Naive thymus-derived CD8-positive, alpha-beta T cell (primary cell): ENCODE data around the gene ZNF473. TPM values are rescaled to one million over a fixed set of nuclear protein-coding genes. Genes with fewer than 3 reads are reported as not detected.
"Not testable (repeated sequence)": the region's sequence is repeated elsewhere in the genome, so short reads cannot be mapped to it uniquely, and the experiment has no call there.

Source experiments
- ATAC-seq, 2 donors: fragments of 150-1000 bp; cut with Tn5 transposase in 1 of 2; sonication (Bioruptor Pico), chemical (Tn5 transposase) in 1 of 2; 1 replicate in 1 of 2; 2 replicates in 1 of 2; pipeline ENCODE4 v1.10.0; 2021; ENCODE audit warnings: mild to moderate bottlenecking in 2 of 2, moderate library complexity in 2 of 2
- POLR2A ChIA-PET: fragments of 350-600 bp; sonication (Branson Sonifier 250); formaldehyde crosslinking; loops from one replicate; lab custom pipeline; 2021; ENCODE audit warnings: antibody characterized with exemption; lab: Charles Lee
- DNase-seq, 10 donors: peaks; one replicate each; pipeline versions ENCODE4 v3.0.0 to v3.0.0-alpha.2; 2020 to 2022
- H3K27ac Mint-ChIP-seq, 10 donors: one replicate each; pipeline ENCODE4 v1.8.0; 2020 to 2022; ENCODE audit warnings: mild to moderate bottlenecking in 10 of 10, mixed read lengths in 10 of 10, moderate library complexity in 4 of 10, inconsistent platforms in 1 of 10
- H3K27me3 Mint-ChIP-seq, 5 donors: one replicate each; pipeline ENCODE4 v1.8.0; 2021 to 2022; ENCODE audit warnings: mixed read lengths in 5 of 5
- H3K36me3 Mint-ChIP-seq, 3 donors: one replicate each; pipeline ENCODE4 v1.8.0; 2020 to 2022; ENCODE audit warnings: mixed read lengths in 3 of 3, mild to moderate bottlenecking in 2 of 3, inconsistent platforms in 1 of 3
- H3K4me1 Mint-ChIP-seq, 4 donors: one replicate each; pipeline ENCODE4 v1.8.0; 2021 to 2022; ENCODE audit warnings: mixed read lengths in 4 of 4
- H3K4me3 Mint-ChIP-seq, 10 donors: one replicate each; pipeline ENCODE4 v1.8.0; 2020 to 2022; ENCODE audit warnings: mild to moderate bottlenecking in 10 of 10, mixed read lengths in 10 of 10, moderate library complexity in 6 of 10, inconsistent platforms in 1 of 10
- H3K9me3 Mint-ChIP-seq, 9 donors: one replicate each; pipeline ENCODE4 v1.8.0; 2020 to 2022; ENCODE audit warnings: mixed read lengths in 9 of 9, mild to moderate bottlenecking in 3 of 9, inconsistent platforms in 1 of 9, moderate library complexity in 1 of 9
- polyA plus RNA-seq, 3 donors: library from polyadenylated mRNA; unstranded; fragments of 300-500 nt; fragmentation: Illumina TruSeq; gene quantifications; one replicate each; pipeline ENCODE4 v1.2.3, GENCODE V29; 2021
- total RNA-seq, 8 experiments: library from RNA in 2 of 8; stranded (reverse) in 2 of 8; gene quantifications; one replicate each; pipeline ENCODE4 v1.2.3 and lab custom pipeline; 2021 to 2026

Gene ZNF473
- total and polyA plus RNA-seq, 5 experiments from 2014 or later: 3.6 to 11.1 (median 7.0) TPM

DNA sequence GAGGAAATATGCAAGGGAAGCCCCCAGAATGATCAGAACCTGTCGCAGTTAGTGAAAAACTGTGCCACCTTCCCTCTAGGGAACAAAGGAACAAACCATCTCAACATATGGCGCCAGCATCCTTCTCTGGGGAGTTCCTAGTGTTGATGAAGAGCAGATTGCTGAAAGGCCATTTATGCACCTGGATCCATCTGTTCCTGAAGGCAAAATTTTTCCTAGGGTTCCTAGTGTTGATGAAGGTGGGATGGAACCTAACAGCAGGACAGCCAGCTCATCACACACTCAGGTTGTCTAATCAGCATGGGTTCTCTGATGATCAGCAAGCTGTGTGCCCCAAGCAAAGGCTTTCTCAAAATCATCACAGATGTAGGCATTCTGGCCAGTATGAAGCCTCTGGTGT is 32.6 kb downstream of the ZNF473 start:
- peaks cover 0 to 12% (median 4%) of the 10 kb centered on the region in 5 donors for H3K27me3 Mint-ChIP-seq
- ATAC-seq (no peak), DNase-seq (no peak)
- no peak overlapping the region for H3K4me3 Mint-ChIP-seq
- POLR2A ChIA-PET: no interaction called here
- H3K36me3 Mint-ChIP-seq: peaks cover 0 to 16% (median 2%) of the 10 kb centered on the region in 3 donors
- H3K27ac Mint-ChIP-seq: no peak overlapping the region
- no peaks in the 10 kb centered on the region for H3K4me1 Mint-ChIP-seq
- peaks cover 0 to 38% (median 8%) of the 10 kb centered on the region in 9 donors for H3K9me3 Mint-ChIP-seq

GRCh38 chr19:50059045-50059444 is 33.2 kb downstream of the ZNF473 start:
- ATAC-seq: no peak
- Mint-ChIP-seq H3K9me3 (peaks cover 0 to 37% (median 8%) of the 10 kb centered on the region in 9 donors), H3K4me3 (no peak overlapping the region), H3K27ac (no peak overlapping the region), H3K27me3 (peaks cover 0 to 12% (median 4%) of the 10 kb centered on the region in 5 donors), H3K36me3 (peaks cover 0 to 16% (median 2%) of the 10 kb centered on the region in 3 donors), H3K4me1 (no peaks in the 10 kb centered on the region)
- POLR2A ChIA-PET: no interaction called here
- DNase-seq: no peak

DNA sequence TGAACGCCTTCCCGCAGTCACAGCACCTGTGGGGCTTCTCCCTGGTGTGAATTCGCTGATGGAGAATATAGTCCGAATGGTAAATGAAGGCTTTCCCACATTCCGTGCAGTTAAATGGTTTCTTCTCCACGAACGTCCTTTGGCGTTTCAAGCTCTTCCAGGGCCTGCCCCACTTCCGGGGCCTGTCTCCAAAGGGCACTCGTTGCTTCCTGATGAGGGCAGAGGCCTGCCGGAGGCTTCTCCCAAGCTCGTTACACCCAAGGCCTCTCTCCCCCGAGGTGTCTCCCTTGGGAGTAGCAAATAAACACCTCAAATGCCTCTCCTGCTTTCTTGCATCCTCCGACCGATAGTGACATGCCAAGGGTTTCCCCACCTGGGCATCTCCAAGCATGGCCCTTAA is 34.3 kb downstream of the ZNF473 start:
- no peak for DNase-seq
- Mint-ChIP-seq H3K27ac (peak overlapping the region in 1 of 10 donors; percentile 29), H3K9me3 (peaks cover 0 to 35% (median 8%) of the 10 kb centered on the region in 9 donors), H3K27me3 (peaks cover 3 to 12% (median 6%) of the 10 kb centered on the region in 5 donors), H3K36me3 (peaks cover 0 to 16% (median 2%) of the 10 kb centered on the region in 3 donors), H3K4me3 (no peak overlapping the region), H3K4me1 (no peaks in the 10 kb centered on the region)
- ATAC-seq: no peak
- POLR2A ChIA-PET: no interaction called here

DNA sequence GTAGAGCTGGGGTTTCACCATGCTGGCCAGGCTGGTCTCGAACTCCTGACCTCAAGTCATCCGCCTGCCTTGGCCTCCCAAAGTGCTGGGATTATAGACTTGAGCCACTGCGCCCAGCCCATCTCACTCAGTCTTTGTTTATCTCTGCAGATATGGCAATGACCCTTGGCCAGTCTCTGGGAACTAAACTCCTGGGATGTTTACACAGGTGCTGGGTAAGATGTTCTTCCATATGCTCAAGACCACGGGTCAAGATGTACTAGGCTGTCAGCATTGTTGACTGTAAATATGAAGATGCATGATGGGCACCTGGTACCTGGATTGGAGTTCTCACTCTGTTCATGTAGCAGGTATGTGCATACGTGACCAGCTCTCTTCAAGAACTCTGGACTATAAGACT is 35.8 kb downstream of the ZNF473 start:
- no peaks in the 10 kb centered on the region for H3K4me1 Mint-ChIP-seq
- no peak for DNase-seq
- H3K36me3 Mint-ChIP-seq: peaks cover 0 to 16% (median 2%) of the 10 kb centered on the region in 3 donors
- H3K27me3 Mint-ChIP-seq: peaks cover 3 to 17% (median 15%) of the 10 kb centered on the region in 5 donors
- no peak overlapping the region for H3K4me3 Mint-ChIP-seq
- POLR2A ChIA-PET: no interaction called here
- no peak for ATAC-seq
- no peak overlapping the region for H3K27ac Mint-ChIP-seq
- H3K9me3 Mint-ChIP-seq: peaks cover 0 to 35% (median 8%) of the 10 kb centered on the region in 9 donors

DNA sequence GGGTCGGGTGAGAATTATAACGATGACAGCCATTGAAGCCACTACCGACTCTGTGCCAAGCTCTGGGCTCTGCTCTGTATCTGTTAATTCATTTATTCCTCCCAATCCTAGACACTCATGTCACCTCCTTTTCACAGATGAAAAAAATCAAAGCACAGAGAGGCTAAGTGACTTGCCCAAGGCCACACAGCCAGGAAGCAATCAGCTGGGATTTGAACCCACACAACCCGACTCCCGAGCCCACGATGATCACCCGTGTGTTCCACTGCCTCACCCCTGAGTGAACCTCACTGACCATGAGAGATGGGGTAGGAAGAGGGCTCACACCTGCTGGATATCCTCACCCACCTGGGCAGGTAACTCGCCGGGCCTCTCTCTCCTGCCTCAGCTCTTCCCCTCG is 40.1 kb downstream of the ZNF473 start:
- ATAC-seq: no peak
- Mint-ChIP-seq H3K27ac (no peak overlapping the region), H3K4me1 (no peaks in the 10 kb centered on the region), H3K4me3 (no peak overlapping the region), H3K27me3 (peaks cover 4 to 22% (median 13%) of the 10 kb centered on the region in 5 donors), H3K36me3 (peaks cover 0 to 2% (median 0%) of the 10 kb centered on the region in 3 donors), H3K9me3 (peaks cover 0 to 4% (median 0%) of the 10 kb centered on the region in 9 donors)
- DNase-seq: no peak
- POLR2A ChIA-PET: no interaction called here

DNA sequence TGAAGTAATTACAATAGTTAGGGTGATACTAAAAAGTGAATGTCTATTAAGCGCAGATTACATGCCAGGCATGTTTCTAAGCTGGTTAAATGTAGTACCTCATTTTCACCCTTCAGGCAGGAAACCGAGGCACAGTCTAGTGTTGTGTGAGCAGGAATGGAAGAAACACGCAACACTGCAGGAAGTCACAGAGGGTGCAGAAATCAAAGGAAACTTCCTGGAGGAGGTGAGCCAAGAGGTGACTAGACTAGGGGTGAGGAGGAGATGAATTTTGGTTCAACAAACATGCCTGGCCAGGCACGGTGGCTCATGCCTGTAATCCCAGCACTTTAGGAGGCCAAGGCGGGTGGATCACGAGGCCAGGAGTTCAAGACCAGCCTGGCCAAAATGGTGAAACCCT is 41.8 kb downstream of the ZNF473 start:
- ATAC-seq: no peak
- no peak overlapping the region for H3K4me3 Mint-ChIP-seq
- no peak overlapping the region for H3K27ac Mint-ChIP-seq
- H3K4me1 Mint-ChIP-seq: no peaks in the 10 kb centered on the region
- H3K9me3 Mint-ChIP-seq: no peaks in the 10 kb centered on the region
- no peaks in the 10 kb centered on the region for H3K36me3 Mint-ChIP-seq
- POLR2A ChIA-PET: no interaction called here
- H3K27me3 Mint-ChIP-seq: peaks cover 2 to 17% (median 15%) of the 10 kb centered on the region in 5 donors
- DNase-seq: no peak

- peaks cover 2 to 17% (median 15%) of the 10 kb centered on the region in 5 donors for H3K27me3 Mint-ChIP-seq
- H3K4me1 Mint-ChIP-seq, H3K36me3 Mint-ChIP-seq, H3K9me3 Mint-ChIP-seq, H3K4me3 Mint-ChIP-seq, DNase-seq, POLR2A ChIA-PET, ATAC-seq, H3K27ac Mint-ChIP-seq: not testable (repeated sequence)
These were observed 42.6 kb downstream of the ZNF473 start for GRCh38 chr19:50068382-50068781.

- H3K4me3 Mint-ChIP-seq, ATAC-seq, H3K36me3 Mint-ChIP-seq, H3K4me1 Mint-ChIP-seq, DNase-seq, H3K27ac Mint-ChIP-seq, POLR2A ChIA-PET, H3K9me3 Mint-ChIP-seq: not testable (repeated sequence)
- H3K27me3 Mint-ChIP-seq: peaks cover 0 to 11% (median 7%) of the 10 kb centered on the region in 5 donors
These were observed 49.3 kb downstream of the ZNF473 start for GRCh38 chr19:50075076-50075475.

GRCh38 chr19:50075644-50076372 is 50.0 kb downstream of the ZNF473 start:
- H3K36me3 Mint-ChIP-seq, POLR2A ChIA-PET, H3K9me3 Mint-ChIP-seq: not testable (repeated sequence)

DNA sequence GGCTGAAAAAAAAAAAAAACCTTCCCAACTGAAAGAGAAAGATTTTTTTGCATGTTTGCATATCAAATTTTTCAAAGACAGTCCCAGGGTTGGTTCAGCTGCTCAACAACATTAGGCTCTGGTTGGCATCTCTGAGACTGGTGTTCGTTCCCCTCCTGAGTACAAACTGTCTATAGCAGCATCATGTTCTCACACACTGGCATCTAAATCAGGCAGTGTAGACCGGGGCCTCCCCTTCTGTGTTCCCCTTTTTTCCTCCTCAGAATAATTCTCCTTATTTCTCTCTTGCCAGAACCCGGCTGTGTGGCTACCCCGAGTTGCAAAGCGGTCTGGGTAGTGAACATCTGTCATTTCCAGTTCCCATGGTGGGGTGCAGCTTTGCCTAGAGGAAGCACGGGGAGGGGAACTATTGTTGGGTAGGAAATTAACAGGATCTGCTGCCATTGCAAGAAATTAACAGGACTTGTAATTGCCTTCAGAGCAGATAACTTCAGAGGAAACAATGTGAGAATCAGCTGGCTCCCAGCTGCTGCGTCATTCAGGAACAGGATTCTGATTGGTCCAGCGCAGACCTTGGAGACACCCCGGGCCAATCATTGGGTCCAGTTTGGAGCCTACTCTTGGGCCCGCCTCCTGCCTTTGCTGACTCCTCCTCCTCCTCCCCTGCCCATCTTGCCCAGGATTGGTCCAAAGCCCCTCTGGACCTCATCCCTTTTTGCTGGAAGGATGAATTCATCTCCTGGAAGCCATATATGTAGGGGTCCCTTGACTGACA is 51.0 kb downstream of the ZNF473 start:
- DNase-seq, ATAC-seq, H3K27ac Mint-ChIP-seq, H3K27me3 Mint-ChIP-seq, H3K4me1 Mint-ChIP-seq, H3K36me3 Mint-ChIP-seq, POLR2A ChIA-PET, H3K9me3 Mint-ChIP-seq, H3K4me3 Mint-ChIP-seq: not testable (repeated sequence)

More at GRCh38 chr19:50075644-50076372, 50.0 kb downstream of the ZNF473 start:
- not testable (repeated sequence) for ATAC-seq, H3K4me1 Mint-ChIP-seq, DNase-seq, H3K27ac Mint-ChIP-seq, H3K4me3 Mint-ChIP-seq
- peaks cover 0 to 11% (median 7%) of the 10 kb centered on the region in 5 donors for H3K27me3 Mint-ChIP-seq

DNA sequence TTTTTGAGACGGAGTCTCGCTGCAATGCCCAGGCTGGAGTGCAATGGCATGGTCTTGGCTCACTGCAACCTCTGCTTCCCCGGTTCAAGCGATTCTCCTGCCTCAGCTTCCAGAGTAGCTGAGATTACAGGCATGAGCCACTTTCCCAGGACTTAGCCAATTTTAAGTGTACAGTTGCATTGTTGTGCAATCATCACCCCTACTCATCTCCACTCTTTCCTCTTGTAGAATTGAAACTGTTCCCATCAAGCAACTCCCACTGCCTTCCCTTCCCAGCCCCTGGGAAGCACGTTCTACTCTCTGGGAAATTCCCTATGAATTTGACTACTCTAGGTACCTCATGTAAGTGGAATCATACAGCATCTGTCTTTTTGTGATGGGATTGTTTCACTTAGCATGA is 53.2 kb downstream of the ZNF473 start:
- POLR2A ChIA-PET, DNase-seq, H3K9me3 Mint-ChIP-seq, H3K4me3 Mint-ChIP-seq, ATAC-seq, H3K36me3 Mint-ChIP-seq, H3K4me1 Mint-ChIP-seq, H3K27ac Mint-ChIP-seq, H3K27me3 Mint-ChIP-seq: not testable (repeated sequence)

GRCh38 chr19:50084440-50084839 is 58.6 kb downstream of the ZNF473 start:
- H3K4me1 Mint-ChIP-seq, H3K36me3 Mint-ChIP-seq, H3K27ac Mint-ChIP-seq, H3K27me3 Mint-ChIP-seq, ATAC-seq, POLR2A ChIA-PET, H3K9me3 Mint-ChIP-seq, DNase-seq, H3K4me3 Mint-ChIP-seq: not testable (repeated sequence)

DNA sequence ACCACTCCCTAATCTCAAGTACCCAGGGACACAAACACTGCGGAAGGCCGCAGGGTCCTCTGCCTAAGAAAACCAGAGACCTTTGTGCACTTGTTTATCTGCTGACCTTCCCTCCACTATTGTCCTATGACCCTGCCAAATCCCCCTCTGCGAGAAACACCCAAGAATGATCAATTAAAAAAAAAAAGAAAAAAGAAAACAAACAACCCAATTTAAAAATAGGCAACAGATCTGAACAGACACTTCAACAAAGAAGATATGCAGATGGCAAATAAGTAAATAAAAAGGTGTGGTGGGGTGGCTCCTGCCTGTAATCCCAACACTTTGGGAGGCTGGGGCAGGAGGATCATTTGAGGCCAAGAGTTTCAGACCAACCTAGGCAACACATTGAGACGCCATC is 61.3 kb downstream of the ZNF473 start:
- H3K36me3 Mint-ChIP-seq, H3K9me3 Mint-ChIP-seq, POLR2A ChIA-PET, H3K27ac Mint-ChIP-seq, ATAC-seq, H3K27me3 Mint-ChIP-seq, DNase-seq, H3K4me3 Mint-ChIP-seq, H3K4me1 Mint-ChIP-seq: not testable (repeated sequence)
